NCI-H1694 treated with DMSO at 0.1 percent for 48 hours (cell line): Measurements from ENCODE around the gene STXBP5L.
"Not testable (repeated sequence)": the region's sequence is repeated elsewhere in the genome, so short reads cannot be mapped to it uniquely, and the experiment has no call there.

Source experiments
- DNase-seq: peaks from one replicate; lab custom pipeline; 2025; lab: John Stamatoyannopoulos, UW

Gene STXBP5L

GRCh38 chr3:121230194-121230593, 322.2 kb downstream of the STXBP5L start:
- DNase-seq = not testable (repeated sequence)

- no peak for DNase-seq
Measured at GRCh38 chr3:121231872-121232271, 323.9 kb downstream of the STXBP5L start.

DNA sequence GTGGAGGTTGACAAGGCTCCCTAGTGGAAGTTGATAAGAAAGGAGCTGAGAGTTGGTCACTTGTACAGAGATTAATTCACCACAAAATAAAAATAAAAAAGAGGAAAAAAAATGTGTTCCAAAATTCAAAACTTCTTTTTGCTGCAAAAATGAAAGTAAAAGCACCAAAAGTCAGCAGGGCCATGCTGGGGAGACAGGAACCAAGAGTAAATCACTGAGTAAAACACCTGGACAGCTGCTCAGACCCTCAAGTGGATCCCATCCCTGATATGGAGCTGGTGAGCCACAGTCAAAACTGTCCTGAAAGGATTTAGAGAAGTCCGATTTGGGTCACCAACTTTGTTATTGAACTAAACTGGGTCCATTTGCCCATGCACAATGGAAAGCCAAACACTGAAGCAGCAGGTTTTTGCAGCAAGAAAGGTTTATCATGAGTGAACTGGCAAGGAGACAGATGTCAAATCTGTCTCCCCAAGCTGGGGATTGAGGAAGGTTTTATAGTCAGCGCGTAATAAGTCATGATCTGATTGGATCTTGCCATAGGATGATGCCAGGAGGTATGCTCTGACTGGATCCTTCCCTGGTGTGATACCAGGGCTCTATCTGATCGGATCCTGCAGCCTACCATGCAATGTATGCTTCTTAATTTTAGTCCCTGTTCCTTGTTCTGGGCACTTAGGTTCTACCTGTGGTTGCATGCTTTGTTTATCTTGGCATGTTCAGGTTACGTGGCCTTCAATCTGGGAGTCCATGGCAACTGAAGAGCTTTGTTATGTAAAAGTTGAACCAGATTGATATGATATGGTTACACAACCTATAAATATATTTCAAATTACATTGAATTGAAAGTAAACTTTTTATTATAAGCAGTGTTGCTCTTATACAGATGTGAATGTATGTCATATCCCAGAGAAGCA, 324.6 kb downstream of the STXBP5L start:
- no peak for DNase-seq

- no peak for DNase-seq
Measured at GRCh38 chr3:121243208-121243607, 335.2 kb downstream of the STXBP5L start.

- DNase-seq = no peak
Measured at GRCh38 chr3:121252676-121253075, 344.7 kb downstream of the STXBP5L start.

DNA sequence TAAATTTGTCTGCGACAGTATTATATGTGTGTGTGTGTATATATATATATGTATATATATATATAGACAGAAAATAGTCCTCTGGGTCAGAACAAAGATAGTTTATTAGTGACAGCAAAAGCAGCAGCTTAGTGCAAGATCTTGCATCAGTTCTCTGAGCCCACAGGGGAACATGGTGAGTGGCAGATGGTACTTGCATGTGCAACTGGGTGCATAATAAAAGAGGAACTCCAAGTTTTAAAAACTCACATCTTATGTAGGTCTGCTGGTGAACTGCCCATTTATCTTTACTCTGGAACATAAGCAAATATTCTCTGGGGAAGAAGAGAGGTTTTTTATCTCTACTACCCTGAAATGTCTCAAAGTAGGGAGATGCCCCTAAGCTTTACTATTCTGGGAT, 361.4 kb downstream of the STXBP5L start:
- DNase-seq = no peak

GRCh38 chr3:121274411-121274810, 366.4 kb downstream of the STXBP5L start:
- DNase-seq = no peak

DNA sequence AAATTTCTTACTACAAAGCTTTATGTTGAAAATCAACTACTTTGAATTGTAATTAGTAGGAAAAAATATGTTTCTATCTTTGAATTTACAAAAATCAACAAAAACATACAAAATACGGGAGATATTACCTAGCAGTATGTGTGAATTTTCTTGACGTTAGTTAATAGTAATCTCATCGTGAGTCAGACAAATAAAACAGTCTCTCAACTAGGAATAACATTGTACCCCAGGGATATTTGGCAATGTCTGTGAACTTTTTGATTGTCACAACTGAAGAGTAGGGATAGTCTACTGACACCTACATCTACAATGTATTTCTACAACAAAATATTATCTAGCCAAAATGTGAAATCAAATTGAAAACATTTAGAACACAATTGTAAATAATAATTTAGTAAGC, 387.4 kb downstream of the STXBP5L start:
- DNase-seq = no peak

DNA sequence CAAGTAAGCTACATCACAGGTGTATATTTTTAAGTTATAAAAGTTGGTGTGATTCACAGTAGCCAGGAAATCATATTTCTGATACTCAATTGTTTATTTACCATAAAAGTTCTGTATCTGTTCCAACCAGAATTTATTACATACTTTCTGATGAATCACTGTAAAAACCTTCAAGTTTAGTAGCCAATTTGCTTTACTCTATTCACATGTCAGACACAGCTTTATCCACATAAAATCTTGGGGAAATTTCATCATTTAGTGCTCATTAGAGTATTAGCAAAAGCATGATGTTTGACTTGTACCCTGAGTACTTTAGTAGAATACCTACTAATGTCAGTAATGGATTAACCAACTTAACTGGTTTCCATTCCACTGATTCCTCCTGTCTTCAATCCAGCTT, 388.0 kb downstream of the STXBP5L start:
- DNase-seq = no peak

- no peak for DNase-seq
Measured at GRCh38 chr3:121324320-121324719, 416.3 kb downstream of the STXBP5L start.

- DNase-seq = no peak
Measured at GRCh38 chr3:121330118-121330517, 422.1 kb downstream of the STXBP5L start.

GRCh38 chr3:121330634-121331033, 422.6 kb downstream of the STXBP5L start:
- no peak for DNase-seq

GRCh38 chr3:121355960-121356359, 448.0 kb downstream of the STXBP5L start:
- DNase-seq = not testable (repeated sequence)

GRCh38 chr3:121362035-121362734, 454.2 kb downstream of the STXBP5L start:
- no peak for DNase-seq

- DNase-seq = not testable (repeated sequence)
Measured at GRCh38 chr3:121388308-121388707, 480.3 kb downstream of the STXBP5L start.

DNA sequence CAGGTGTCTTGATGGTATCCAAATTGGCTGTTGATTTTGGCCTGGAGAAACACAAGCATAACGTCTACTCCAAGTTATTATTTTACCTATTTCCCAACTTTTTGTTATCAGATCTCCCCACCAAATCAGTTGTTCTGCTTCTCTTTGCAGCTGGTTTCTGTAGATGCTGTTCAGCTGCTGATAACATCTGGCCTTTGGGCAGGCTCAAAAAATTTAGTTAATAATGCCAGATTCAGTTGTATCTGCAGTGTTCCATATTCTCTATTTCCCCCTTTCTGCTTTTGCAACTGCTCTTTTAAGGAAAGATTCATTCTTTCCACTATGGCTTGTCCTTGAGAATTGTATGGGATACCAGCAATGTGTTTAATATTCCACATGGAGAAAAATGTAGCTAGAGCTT, 488.0 kb downstream of the STXBP5L start:
- DNase-seq = not testable (repeated sequence)

DNA sequence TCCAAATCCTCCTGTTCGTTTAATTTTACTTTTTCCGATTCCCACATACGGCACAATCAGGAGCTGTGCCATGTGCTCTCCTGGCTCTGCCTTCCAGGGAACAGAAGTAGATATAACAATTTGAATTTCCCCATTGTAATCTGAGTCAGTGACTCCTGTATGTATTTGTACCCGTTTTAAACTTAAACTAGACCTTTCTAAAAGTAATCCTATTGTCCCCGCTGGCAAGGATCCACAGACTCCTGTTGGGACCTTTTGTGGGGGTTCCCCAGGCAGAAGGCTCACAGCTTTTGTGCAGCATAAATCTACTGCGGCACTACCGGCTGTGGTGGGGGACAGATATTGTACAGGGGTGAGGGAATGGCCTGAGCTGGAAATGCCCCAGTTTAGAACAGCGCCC, 490.0 kb downstream of the STXBP5L start:
- not testable (repeated sequence) for DNase-seq

- no peak for DNase-seq
Measured at GRCh38 chr3:121399820-121400219, 491.8 kb downstream of the STXBP5L start.

DNA sequence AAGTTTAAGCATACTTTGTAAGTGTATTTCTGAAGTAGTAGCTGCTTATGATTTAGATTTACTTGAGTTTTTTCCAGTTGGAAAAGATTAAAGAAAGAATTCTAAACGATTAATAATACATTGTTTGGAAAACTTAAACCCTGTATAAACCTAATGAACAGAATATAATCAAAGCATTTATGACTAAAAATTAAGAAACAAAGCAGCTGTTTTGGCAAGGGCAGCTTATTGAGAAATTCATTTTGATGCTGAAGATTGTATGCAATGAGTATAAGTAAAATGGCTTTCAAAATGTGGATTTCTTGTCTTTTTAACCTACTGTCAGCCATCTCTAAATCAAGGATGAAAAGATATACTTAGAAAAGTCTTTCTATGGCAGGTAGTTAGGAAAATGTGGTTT, 497.6 kb downstream of the STXBP5L start:
- DNase-seq = no peak

GRCh38 chr3:121411523-121411922, 503.5 kb downstream of the STXBP5L start:
- DNase-seq = no peak

DNA sequence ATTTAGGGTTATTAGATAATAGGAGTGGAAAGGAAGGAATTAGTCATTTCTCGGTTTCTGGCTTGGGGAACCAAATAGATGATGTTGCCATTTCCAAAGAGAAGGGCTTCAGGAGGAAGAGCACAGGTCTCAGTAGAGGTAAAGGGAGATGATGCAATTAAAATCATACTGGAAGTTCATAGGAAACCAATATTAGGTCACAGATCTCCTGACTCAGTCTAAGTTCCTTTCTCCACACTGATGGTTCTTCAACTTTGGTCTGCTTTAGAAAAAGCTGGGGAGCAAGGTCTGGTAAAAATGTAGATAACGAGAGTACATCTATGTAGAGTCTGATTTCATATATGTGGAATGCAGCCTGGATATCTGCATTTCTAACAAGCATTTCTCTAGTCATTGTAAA, 506.9 kb downstream of the STXBP5L start:
- no peak for DNase-seq

DNA sequence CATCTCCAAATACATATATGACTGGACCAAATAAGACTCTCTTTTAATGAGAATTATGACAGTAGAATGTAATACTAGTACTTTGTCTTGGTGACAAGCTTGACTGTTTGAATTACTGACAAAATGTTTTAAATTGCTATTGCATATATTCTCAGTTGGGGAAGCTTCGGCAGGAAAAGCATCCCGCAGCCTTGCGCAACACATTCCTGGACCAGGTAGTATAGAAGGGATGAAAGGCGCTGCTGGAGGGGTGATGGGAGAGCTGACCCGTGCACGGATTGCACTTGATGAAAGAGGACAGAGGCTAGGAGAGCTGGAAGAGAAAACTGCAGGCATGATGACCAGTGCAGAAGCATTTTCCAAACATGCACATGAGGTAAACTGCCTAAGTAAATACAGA, 510.2 kb downstream of the STXBP5L start:
- DNase-seq = no peak

DNA sequence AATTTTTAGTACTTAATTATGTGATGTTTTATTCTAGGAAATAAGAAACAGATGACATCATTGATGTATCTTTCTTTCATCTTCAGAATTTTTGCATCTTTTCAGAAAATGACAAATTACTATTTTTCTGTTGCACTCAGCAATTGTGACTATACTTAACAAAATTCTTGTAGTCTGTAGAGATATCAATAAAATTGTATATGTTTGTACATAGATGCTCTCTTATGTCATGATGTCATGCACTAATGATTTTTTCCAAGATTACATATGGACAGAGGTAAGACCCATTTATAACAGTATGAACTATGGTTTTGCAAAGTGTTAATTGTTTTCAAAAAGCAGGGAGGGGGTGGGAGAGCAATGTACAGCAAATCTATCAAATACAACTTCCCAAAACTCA, 516.5 kb downstream of the STXBP5L start:
- no peak for DNase-seq
